Forelimb muscle (tissue), 1 donor: ENCODE measurements around the gene TCF12. TPM values are rescaled to one million over a fixed set of nuclear protein-coding genes. Genes with fewer than 3 reads are reported as not detected.

Source experiments
- DNase-seq: peaks from one replicate; pipeline ENCODE4 v3.0.0-alpha.2; 2013; ENCODE audit warnings: low read depth
- polyA plus RNA-seq: library from polyadenylated mRNA; unstranded; fragments of 120-200 nt; gene quantifications from one replicate; pipeline ENCODE4 v1.2.1, GENCODE V29; 2013; ENCODE audit not compliant: insufficient read length

TCF12 gene
- polyA plus RNA-seq, 1 donor = 109 TPM

- no peak for DNase-seq
Measured at GRCh38 chr15:57048930-57049549, 130.6 kb downstream of the TCF12 start.

- DNase-seq = no peak
Measured at GRCh38 chr15:57053470-57053869, 135.0 kb downstream of the TCF12 start.

- DNase-seq = no peak
Measured at GRCh38 chr15:57054204-57054750, 135.8 kb downstream of the TCF12 start.

GRCh38 chr15:57056357-57056756, 137.9 kb downstream of the TCF12 start:
- DNase-seq = no peak

GRCh38 chr15:57057134-57057930, 138.9 kb downstream of the TCF12 start:
- DNase-seq = no peak

GRCh38 chr15:57059026-57059660, 140.7 kb downstream of the TCF12 start:
- no peak for DNase-seq

GRCh38 chr15:57060799-57061198, 142.4 kb downstream of the TCF12 start:
- no peak for DNase-seq

- DNase-seq = no peak
Measured at GRCh38 chr15:57061281-57061680, 142.8 kb downstream of the TCF12 start.

- DNase-seq = no peak
Measured at GRCh38 chr15:57061696-57062095, 143.3 kb downstream of the TCF12 start.

GRCh38 chr15:57064033-57064432, 145.6 kb downstream of the TCF12 start:
- DNase-seq = no peak

GRCh38 chr15:57069423-57069822, 151.0 kb downstream of the TCF12 start:
- no peak for DNase-seq

GRCh38 chr15:57070674-57071073, 152.2 kb downstream of the TCF12 start:
- no peak for DNase-seq

- no peak for DNase-seq
Measured at GRCh38 chr15:57079446-57079845, 161.0 kb downstream of the TCF12 start.

- no peak for DNase-seq
Measured at GRCh38 chr15:57079931-57080620, 161.6 kb downstream of the TCF12 start.

- DNase-seq = no peak
Measured at GRCh38 chr15:57082054-57082728, 163.7 kb downstream of the TCF12 start.

- no peak for DNase-seq
Measured at GRCh38 chr15:57084192-57084591, 165.7 kb downstream of the TCF12 start.

GRCh38 chr15:57085267-57085666, 166.8 kb downstream of the TCF12 start:
- no peak for DNase-seq

GRCh38 chr15:57086857-57087427, 168.5 kb downstream of the TCF12 start:
- no peak for DNase-seq

GRCh38 chr15:57089815-57090495, 171.5 kb downstream of the TCF12 start:
- no peak for DNase-seq

- DNase-seq = no peak
Measured at GRCh38 chr15:57090496-57090859, 172.0 kb downstream of the TCF12 start.

GRCh38 chr15:57091636-57092035, 173.2 kb downstream of the TCF12 start:
- no peak for DNase-seq
